AG04449 (cell line): Measurements from ENCODE around the gene RELA.

Source experiments
- CTCF ChIA-PET: fragments of 350-600 bp; formaldehyde crosslinking; extraction: SDS; loops from one replicate; lab custom pipeline; 2021; ENCODE audit warnings: antibody characterized with exemption; lab: Yijun Ruan, JAX
- POLR2A ChIA-PET: fragments of 400-600, 350-600 bp; formaldehyde crosslinking; extraction: SDS; loops from one replicate; lab custom pipeline; 2020; ENCODE audit warnings: antibody characterized with exemption, inconsistent platforms; lab: Yijun Ruan, JAX
- DNase-seq: peaks from one replicate; pipeline ENCODE4 v3.0.0-alpha.2; 2010; ENCODE audit warnings: low read depth, low spot score
- H3K4me3 ChIP-seq: 2 replicates; pipeline ENCODE4 v1.5.1; 2011; ENCODE audit warnings: low read depth, mild to moderate bottlenecking, control low read depth, low read length
- TF ChIP-seq, protein P1 (sequence below): IDR thresholded peaks from one replicate; pipeline ENCODE4 v1.5.1; 2011; ENCODE audit warnings: mild to moderate bottlenecking, moderate library complexity, low read length, control low read depth, inconsistent platforms; ENCODE audit not compliant: insufficient read depth; ENCODE audit errors: missing control alignments

RELA gene

DNA sequence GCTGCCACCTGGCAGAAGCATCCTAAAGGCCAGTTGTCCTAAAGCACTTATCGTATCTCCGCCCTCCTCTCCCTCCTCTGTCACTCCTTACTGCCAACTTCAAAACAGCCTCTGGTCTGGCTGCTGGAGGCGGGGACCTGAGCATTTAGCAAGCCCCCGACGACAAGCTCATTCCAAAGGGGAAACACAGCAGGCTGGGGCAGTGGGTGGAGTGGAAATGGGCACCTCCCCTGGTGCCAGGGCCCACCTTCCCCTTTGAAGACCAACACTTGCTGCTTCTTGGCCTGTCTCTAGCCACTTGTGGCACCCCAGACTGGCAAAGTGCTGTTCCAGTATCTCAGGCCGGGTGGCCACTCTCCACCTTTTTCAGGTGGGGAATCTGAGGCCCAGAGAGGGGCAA, 52.3 kb downstream of the RELA start:
- ChIA-PET CTCF (interaction anchor here (0.7 to 14.3 kb wide), 3 partner anchors 10 to 33 kb away, joined by 3 to 134 read pairs (median 3); partner anchors contain the start of gene KCNK7), POLR2A (no interaction called here)
- no peak overlapping the region for H3K4me3 ChIP-seq
- DNase-seq = no peak
- TF ChIP-seq, protein P1, sequence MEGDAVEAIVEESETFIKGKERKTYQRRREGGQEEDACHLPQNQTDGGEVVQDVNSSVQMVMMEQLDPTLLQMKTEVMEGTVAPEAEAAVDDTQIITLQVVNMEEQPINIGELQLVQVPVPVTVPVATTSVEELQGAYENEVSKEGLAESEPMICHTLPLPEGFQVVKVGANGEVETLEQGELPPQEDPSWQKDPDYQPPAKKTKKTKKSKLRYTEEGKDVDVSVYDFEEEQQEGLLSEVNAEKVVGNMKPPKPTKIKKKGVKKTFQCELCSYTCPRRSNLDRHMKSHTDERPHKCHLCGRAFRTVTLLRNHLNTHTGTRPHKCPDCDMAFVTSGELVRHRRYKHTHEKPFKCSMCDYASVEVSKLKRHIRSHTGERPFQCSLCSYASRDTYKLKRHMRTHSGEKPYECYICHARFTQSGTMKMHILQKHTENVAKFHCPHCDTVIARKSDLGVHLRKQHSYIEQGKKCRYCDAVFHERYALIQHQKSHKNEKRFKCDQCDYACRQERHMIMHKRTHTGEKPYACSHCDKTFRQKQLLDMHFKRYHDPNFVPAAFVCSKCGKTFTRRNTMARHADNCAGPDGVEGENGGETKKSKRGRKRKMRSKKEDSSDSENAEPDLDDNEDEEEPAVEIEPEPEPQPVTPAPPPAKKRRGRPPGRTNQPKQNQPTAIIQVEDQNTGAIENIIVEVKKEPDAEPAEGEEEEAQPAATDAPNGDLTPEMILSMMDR = no peak

DNA sequence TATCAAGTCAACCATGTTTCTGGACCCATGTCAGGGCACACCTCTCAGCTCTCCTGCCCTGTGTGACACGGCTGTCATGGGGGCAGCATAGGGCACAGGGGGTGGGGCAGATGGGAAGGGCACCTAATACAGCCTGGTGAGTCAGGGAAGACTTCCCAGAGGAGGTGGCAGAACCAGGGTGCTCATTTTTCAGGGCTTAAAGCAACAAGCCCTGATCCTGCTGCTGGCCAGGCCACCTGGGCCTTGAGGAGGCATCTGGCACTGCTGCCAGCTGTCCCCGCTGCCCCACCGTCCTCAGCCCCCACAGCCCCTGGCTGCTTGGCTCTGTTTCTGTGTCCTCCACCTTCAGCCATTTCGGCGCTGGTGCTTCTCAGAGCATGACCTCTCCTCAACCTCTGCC, 53.1 kb downstream of the RELA start:
- H3K4me3 ChIP-seq = no peak overlapping the region
- TF ChIP-seq, protein P1 = no peak
- ChIA-PET CTCF (interaction anchor here (0.7 to 14.3 kb wide), 7 partner anchors 16 to 69 kb away, joined by 3 to 134 read pairs (median 4); partner anchors contain the start of genes EHBP1L1, KCNK7 and ZNRD2), POLR2A (no interaction called here)
- DNase-seq = no peak

DNA sequence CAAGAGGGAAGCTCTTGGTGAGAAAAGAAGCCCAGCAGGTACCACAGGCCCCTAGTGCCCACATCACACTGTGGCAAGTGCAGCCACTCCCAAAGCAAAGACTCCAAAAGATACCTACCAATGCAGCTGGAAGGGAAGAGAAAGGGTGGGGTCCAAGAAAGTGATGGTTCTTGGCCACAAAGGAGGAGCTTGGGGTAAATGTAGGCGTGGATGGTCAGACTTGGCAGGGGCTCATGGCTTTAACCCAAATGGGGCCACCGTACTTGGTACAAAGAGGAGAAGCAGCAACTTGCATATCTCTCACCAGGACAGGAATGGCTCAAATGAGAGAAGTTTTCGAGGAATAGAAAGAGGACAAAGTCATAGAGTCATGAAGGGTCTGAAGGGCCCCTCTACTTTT, 53.5 kb downstream of the RELA start:
- H3K4me3 ChIP-seq = no peak overlapping the region
- no peak for DNase-seq
- CTCF ChIA-PET = interaction anchor here (0.7 to 14.3 kb wide), 7 partner anchors 15 to 68 kb away, joined by 3 to 134 read pairs (median 4); partner anchors contain the start of genes EHBP1L1, KCNK7 and ZNRD2
- TF ChIP-seq, protein P1 = no peak
- POLR2A ChIA-PET = no interaction called here

DNA sequence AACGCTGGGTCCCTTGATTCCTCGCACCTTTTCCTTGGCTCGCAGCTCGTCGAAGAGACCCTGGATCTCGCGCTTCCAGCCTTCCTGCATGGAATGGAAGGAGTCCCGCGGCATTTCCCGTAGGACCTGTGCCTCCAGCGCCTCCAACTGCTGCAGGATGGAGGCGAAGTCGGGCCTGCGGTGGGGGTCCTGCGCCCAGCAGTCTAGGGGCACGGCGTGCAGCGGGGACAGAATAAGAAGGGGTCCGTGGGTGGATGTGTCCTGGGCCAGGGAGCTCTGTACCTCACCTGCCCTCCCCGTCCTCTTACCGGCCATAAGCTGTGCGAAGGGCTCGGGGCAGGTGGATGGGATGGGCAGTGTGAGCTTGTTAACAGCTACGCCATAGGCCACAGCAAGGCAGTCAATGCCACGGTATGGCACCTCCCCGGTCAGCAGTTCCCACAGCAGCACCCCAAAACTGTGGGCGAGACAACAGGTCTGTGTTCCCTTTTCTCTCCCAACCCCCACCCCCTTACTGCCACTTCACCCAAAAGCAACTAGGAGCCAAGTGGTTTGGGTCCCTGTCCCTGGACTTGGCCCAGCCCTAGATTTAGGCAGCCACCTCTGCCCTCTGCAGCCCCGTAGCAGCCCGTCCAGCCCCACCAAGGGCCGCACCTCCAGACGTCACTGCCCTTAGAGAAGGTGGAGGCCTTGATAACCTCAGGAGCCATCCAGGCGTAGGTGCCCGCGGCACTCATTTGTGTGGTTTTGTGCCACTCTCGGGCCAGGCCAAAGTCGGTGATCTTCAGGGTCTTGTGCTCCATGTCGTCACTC, 54.9 kb downstream of the RELA start:
- DNase-seq = no peak
- peak overlapping the region; percentile 40 for H3K4me3 ChIP-seq
- ChIA-PET CTCF (interaction anchor here (1.3 to 14.3 kb wide), 4 partner anchors 14 to 67 kb away, joined by 3 to 134 read pairs (median 12); partner anchors contain the start of genes EHBP1L1 and KCNK7), POLR2A (interaction anchor here (0.8 to 1.1 kb wide), 2 partner anchors 15 to 24 kb away, joined by 4 to 5 read pairs; no protein-coding TSS in a partner anchor)
- TF ChIP-seq, protein P1 = no peak

DNA sequence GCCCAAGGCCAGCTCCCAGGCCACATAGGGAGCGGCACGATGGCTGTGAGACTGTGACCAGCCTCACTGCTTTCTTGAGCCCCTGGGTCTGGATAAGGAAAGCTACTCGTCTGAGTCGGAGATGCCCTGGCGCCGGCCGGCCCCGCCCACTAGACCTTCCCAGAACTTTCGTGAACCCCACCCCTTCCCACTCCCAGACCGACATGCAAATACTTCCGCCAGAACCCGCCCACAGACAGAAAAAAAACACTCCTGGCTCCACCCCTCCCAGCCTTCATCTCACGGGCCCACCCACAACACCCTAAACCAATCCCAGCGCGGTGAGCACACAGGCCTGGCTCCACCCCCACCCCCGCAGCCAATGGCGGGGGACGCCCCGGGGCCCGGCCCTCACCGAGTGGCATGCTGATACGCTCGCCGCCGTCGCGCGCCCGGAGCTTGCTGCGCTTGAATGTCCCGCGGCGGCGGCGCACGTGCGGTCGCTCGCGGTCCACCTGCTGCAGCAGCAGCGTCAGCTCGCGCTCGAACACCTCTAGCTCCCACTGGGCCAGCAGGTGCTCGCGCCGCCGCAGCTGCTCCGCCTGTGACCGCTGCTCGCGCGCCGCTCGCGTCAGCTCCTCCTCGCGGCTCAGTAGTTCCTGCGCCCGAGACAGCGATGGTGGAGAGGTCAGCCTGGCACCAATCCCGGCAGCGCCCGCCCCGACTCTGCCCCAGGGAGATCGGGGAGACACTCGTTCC, 55.7 kb downstream of the RELA start:
- TF ChIP-seq, protein P1 = no peak
- POLR2A ChIA-PET = interaction anchor here (0.7 to 1.1 kb wide), 3 partner anchors 8 to 23 kb away, joined by 3 to 5 read pairs (median 4); partner anchors contain the start of gene PCNX3
- DNase-seq = peak; percentile 59
- peak overlapping the region; percentile 40 for H3K4me3 ChIP-seq
- CTCF ChIA-PET = interaction anchor here (1.3 to 14.3 kb wide), 3 partner anchors 13 to 66 kb away, joined by 3 to 134 read pairs (median 18); partner anchors contain the start of gene KCNK7
